GOT3 (cell line): Measurements from ENCODE around the gene GAN.
A peak's percentile ranks its signal among the peaks of the same experiment; 100 is the strongest.

Experiments
- DNase-seq: peaks from one replicate; lab custom pipeline; 2025; ENCODE audit warnings: mixed read lengths; lab: John Stamatoyannopoulos, UW

Gene GAN

DNA sequence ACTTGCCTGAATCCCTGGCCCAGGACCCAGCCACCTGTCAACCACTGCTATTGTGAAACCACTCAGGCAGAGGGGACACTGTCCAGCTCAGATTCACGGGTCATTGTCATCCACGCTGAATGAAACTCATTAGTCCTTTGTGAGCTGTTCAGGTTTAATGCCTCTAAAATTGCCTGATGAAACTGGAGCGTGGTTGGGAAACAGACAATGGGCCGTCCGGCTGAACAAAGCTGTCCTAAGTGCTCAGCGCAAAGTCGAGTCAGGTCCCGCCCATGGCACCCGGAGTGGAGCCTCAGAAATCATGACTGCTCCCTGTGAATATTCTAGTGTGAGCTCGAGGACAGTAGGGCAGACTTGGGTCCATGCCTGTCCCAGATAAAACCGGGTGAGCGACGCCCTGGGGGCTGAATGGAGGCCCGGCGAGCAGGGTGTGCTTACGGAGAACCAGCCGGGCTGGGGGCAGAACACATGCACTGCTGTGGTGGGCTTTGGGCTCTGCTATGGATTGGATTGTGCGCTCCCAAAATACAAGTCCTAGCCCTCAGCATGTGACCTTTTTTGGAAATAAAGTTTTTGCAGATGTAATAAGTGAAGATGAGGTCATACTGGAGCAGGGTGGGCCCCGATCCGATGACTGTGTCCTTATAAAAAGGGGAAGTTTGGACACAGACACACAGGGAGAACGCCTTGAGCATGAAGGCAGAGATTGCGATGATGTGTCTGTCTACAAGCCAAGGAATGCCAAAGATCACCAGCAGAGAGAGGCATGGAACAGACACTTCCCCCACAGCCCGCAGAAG, 117.0 kb downstream of the GAN start:
- peak; percentile 46 for DNase-seq

DNA sequence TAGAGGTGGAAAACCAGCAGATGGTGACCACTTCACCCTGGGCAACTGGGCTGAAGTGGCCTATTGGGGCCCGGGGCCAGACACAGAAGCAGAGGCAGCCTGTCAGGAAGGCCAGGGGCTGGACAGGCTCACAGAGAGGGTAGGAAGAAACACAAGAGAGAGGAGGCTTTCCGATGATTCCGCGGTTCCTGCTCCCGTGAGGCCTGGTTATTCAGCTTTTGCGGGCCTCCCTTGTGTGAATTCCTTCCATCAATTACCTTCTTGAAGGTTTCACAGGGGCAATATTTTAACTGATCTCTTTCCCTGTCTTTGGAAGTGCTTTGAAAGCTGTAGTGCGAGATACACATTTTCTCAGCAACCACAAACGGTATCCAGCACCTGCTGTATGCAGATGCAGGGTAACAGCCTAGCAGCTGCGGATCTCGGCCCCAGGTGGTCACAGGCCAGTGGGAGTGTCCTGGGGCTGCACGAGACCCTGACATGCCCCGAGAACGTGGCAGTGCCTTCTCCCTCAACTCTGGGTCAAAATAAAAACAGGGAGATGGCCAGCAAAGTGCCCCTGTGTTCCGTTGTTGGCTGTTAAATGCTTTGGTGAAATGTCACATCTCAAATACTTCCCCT, 118.3 kb downstream of the GAN start:
- DNase-seq, result no peak

DNA sequence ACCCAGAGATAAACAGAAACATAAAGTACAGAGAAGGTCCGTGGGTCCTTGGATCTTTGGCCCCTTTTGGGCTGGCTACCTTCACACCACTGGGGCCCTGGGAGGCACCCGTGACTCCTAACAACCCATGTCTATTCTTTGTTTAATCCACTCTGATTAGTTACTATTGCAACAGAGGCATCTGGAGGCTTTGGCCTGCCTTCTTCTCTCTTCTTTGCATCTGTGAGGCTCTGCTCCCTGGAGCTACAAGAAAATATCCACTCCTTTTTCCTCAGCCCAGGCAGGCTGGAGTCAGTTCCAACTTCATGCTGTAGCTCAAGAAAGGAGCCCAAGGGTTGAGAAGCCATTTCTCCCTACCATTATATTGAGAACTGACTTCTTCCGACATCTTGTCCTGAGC, 120.3 kb downstream of the GAN start:
- no peak for DNase-seq

DNA sequence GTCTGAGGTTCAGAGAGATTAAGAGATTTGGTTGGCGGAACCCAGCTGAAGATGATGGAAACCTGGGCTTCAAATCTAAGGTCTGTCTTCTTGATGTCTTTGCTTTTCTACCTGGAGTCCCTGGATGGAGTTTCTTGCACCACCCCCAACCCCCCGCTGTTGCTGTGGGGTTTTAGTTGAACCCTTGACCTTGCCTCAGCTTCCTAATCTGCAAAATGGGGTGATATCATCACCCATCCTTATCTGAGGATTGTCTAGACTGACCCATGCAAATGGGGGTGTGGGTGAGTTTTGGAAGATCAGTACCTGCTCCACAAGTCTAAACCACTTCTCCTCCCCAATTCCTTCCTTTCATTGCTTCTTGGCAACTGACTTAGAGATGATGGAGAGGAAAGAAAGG, 120.8 kb downstream of the GAN start:
- no peak for DNase-seq

DNA sequence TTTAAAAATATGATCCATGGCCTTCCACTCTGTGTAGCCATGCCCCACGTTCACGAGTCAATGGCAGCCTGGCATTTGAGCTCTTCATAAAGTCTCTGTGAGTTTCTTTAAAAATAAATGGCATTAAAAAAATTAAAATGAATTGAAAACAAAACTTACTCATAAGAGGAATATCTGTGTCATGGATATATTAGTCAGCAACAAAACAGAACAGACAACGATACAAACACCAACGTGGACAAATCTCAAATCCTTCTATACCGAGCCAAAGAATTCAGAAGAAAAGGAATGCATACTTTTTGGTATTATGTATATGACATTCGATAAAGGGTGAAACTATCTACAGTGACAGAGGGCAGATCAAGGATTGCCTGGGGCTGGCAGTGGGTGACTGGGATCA, 121.6 kb downstream of the GAN start:
- no peak for DNase-seq

DNA sequence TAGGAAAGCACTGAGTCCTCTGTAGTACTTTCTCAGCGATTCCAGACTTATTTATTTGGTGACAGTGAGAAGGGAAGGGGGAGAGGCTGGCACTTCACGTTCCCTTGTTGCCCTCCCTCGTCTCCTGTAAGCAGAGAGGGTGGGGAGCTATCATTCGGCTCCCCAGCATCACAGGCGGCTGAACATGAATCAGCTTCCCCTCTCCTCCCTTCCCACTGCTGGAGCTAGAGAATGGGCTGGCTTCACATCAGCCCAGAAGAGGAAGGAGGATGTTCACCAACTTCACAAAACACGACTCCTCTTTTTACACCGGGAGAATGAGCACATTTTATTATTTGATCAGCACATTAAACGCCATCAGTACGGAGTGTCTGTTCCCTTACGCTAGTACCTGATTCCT, 123.1 kb downstream of the GAN start:
- no peak for DNase-seq
